ENCODE results near the gene TCOF1. TPM values are rescaled to one million over a fixed set of nuclear protein-coding genes. Genes with fewer than 3 reads are reported as not detected.

TCOF1 gene
- total RNA-seq, 2 experiments from 2014 or later, result 61.3 to 108 TPM

DNA sequence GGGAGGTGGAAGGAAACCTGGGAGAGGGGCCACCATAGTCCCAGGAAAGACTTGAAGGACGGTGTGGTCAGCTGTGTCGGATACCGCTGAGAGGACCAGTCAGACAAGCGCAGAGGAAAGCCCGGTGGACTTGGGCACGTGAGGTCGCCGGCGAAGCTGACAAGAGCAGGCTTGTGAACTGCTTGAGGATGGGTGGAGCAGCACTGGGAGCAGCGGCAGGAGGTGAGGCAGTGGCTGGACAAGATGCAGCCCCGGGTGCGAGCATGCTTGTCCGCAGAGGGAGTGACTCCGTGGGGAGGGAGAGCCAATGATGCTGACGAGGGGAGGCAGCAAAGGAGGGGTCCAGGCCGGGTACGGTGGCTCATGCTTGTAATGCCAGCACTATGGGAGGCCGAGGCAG, 73.6 kb downstream of the TCOF1 start:
- Histone ChIP-seq H3K36me3 (ENCODE audit: insufficient read depth, low read length) (no peaks in the 10 kb centered on the region), H4K20me1 (ENCODE audit: insufficient read depth, low read length) (no peaks in the 10 kb centered on the region), H3K79me2 (ENCODE audit: insufficient read depth, low read depth, low read length) (no peaks in the 10 kb centered on the region), H3K4me1 (ENCODE audit: insufficient read depth, low read length, poor library complexity, severe bottlenecking) (peaks cover 12% of the 10 kb centered on the region), H3K9me3 (ENCODE audit: low read length) (no peaks in the 10 kb centered on the region), H3K9me2 (ENCODE audit: insufficient read depth, low read length) (no peaks in the 10 kb centered on the region), H3K4me3 (ENCODE audit: low read depth, low read length, poor library complexity, severe bottlenecking) (no peak overlapping the region), H3K4me2 (ENCODE audit: low read length) (no peak overlapping the region), H3K27ac (ENCODE audit: low read depth, low read length, poor library complexity, severe bottlenecking) (no peak overlapping the region), H2AFZ (ENCODE audit: low read length) (no peak overlapping the region)
- intact Hi-C loops (cut with micrococcal nuclease; ENCODE audit: unreplicated experiment), result no loop called here
- BruUV-seq (replicated peaks), result no TSS peak
- DNase-seq (ENCODE audit: low spot score), result no peak
- TF ChIP-seq EZH2phosphoT487 (IDR thresholded peaks at IDR 0.05; ENCODE audit: borderline replicate concordance, low read depth, low read length), result no peak
- TF ChIP-seq, protein P1, sequence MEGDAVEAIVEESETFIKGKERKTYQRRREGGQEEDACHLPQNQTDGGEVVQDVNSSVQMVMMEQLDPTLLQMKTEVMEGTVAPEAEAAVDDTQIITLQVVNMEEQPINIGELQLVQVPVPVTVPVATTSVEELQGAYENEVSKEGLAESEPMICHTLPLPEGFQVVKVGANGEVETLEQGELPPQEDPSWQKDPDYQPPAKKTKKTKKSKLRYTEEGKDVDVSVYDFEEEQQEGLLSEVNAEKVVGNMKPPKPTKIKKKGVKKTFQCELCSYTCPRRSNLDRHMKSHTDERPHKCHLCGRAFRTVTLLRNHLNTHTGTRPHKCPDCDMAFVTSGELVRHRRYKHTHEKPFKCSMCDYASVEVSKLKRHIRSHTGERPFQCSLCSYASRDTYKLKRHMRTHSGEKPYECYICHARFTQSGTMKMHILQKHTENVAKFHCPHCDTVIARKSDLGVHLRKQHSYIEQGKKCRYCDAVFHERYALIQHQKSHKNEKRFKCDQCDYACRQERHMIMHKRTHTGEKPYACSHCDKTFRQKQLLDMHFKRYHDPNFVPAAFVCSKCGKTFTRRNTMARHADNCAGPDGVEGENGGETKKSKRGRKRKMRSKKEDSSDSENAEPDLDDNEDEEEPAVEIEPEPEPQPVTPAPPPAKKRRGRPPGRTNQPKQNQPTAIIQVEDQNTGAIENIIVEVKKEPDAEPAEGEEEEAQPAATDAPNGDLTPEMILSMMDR (conservative IDR thresholded peaks at IDR 0.05; ENCODE audit: low read length), result no peak
- CTCF ChIA-PET (ENCODE audit: unreplicated experiment), result no interaction called here
- POLR2A ChIA-PET, result interaction anchor here (0.9 kb wide), 2 partner anchors 20 to 33 kb away, joined by 3 to 5 read pairs; no protein-coding TSS in a partner anchor

DNA sequence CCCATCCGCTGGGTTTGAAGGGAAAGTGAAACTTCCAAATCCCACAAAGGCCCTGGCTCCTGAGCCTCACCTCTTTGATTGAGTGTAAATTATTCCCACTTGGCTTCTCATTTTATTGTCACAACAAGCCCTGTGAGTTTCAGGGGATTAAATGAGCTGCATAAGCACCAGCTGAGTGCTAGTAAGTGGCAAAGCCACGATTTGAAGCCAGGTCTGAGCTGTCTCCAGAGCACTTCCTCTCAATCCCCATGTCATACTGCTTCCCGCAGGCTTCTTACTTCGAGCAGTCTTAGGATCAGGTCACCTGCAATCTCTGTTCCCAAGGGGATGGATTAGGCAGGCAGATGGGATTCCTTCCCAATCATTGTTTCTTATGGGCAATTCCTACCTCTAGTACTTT, 74.1 kb downstream of the TCOF1 start:
- Histone ChIP-seq H3K9me3 (ENCODE audit: low read length) (no peaks in the 10 kb centered on the region), H3K4me2 (ENCODE audit: low read length) (no peak overlapping the region), H3K9me2 (ENCODE audit: insufficient read depth, low read length) (no peaks in the 10 kb centered on the region), H4K20me1 (ENCODE audit: insufficient read depth, low read length) (no peaks in the 10 kb centered on the region), H2AFZ (ENCODE audit: low read length) (no peak overlapping the region), H3K4me3 (ENCODE audit: low read depth, low read length, poor library complexity, severe bottlenecking) (no peak overlapping the region), H3K36me3 (ENCODE audit: insufficient read depth, low read length) (no peaks in the 10 kb centered on the region), H3K27ac (ENCODE audit: low read depth, low read length, poor library complexity, severe bottlenecking) (no peak overlapping the region), H3K4me1 (ENCODE audit: insufficient read depth, low read length, poor library complexity, severe bottlenecking) (peaks cover 17% of the 10 kb centered on the region), H3K79me2 (ENCODE audit: insufficient read depth, low read depth, low read length) (no peaks in the 10 kb centered on the region)
- BruUV-seq (replicated peaks), result no TSS peak
- POLR2A ChIA-PET, result interaction anchor here (0.9 to 1.0 kb wide), 2 partner anchors 19 to 34 kb away, joined by 3 to 7 read pairs; partner anchors contain the start of gene CD74
- TF ChIP-seq, protein P1 (conservative IDR thresholded peaks at IDR 0.05; ENCODE audit: low read length), result no peak
- TF ChIP-seq EZH2phosphoT487 (IDR thresholded peaks at IDR 0.05; ENCODE audit: borderline replicate concordance, low read depth, low read length), result no peak
- CTCF ChIA-PET (ENCODE audit: unreplicated experiment), result no interaction called here
- intact Hi-C loops (cut with micrococcal nuclease; ENCODE audit: unreplicated experiment), result no loop called here
- DNase-seq (ENCODE audit: low spot score), result no peak

DNA sequence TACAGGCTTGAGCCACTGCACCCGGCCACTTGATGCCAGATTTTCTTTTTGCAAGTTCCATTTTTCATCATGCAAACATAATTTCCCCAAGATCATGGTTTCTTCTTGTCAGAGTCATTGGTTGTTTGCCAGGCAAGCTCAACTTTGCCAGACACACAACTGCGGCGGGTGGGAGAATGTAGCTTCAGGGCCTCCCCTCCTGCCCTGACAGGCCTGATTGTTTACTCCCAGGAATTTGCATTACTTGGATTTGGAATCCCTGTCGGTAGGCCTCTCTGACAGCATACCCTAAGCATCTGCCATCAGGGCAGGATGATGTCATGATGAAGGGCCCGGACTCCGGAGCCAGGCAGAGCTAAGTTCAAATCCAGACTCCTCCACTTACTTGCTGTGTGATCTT, 77.0 kb downstream of the TCOF1 start:
- no peak overlapping the region for H3K4me2 ChIP-seq (ENCODE audit: low read length)
- TF ChIP-seq, protein P1 (conservative IDR thresholded peaks at IDR 0.05; ENCODE audit: low read length), result no peak
- no peak for TF ChIP-seq EZH2phosphoT487 (IDR thresholded peaks at IDR 0.05; ENCODE audit: borderline replicate concordance, low read depth, low read length)
- H3K9me3 ChIP-seq (ENCODE audit: low read length), result no peaks in the 10 kb centered on the region

More for the DNA sequence above, 77.0 kb downstream of the TCOF1 start:
- Histone ChIP-seq H4K20me1 (ENCODE audit: insufficient read depth, low read length) (no peaks in the 10 kb centered on the region), H3K27ac (ENCODE audit: low read depth, low read length, poor library complexity, severe bottlenecking) (no peak overlapping the region), H3K36me3 (ENCODE audit: insufficient read depth, low read length) (no peaks in the 10 kb centered on the region), H3K4me1 (ENCODE audit: insufficient read depth, low read length, poor library complexity, severe bottlenecking) (peaks cover 16% of the 10 kb centered on the region), H2AFZ (ENCODE audit: low read length) (no peak overlapping the region), H3K9me2 (ENCODE audit: insufficient read depth, low read length) (no peaks in the 10 kb centered on the region), H3K79me2 (ENCODE audit: insufficient read depth, low read depth, low read length) (no peaks in the 10 kb centered on the region), H3K4me3 (ENCODE audit: low read depth, low read length, poor library complexity, severe bottlenecking) (no peak overlapping the region)
- intact Hi-C loops (cut with micrococcal nuclease; ENCODE audit: unreplicated experiment), result no loop called here
- ChIA-PET CTCF (ENCODE audit: unreplicated experiment) (no interaction called here), POLR2A (interaction anchor here (0.7 to 2.5 kb wide), 3 partner anchors 23 to 152 kb away, joined by 3 to 24 read pairs (median 4); partner anchors contain the start of gene CD74)
- no peak for DNase-seq (ENCODE audit: low spot score)
- no TSS peak for BruUV-seq (replicated peaks)
